ENCODE results near the gene CEACAM16.
A peak's percentile ranks its signal among the peaks of the same experiment; 100 is the strongest.
"Not testable (repeated sequence)": the region's sequence is repeated elsewhere in the genome, so short reads cannot be mapped to it uniquely, and the experiment has no call there.

Gene CEACAM16

DNA sequence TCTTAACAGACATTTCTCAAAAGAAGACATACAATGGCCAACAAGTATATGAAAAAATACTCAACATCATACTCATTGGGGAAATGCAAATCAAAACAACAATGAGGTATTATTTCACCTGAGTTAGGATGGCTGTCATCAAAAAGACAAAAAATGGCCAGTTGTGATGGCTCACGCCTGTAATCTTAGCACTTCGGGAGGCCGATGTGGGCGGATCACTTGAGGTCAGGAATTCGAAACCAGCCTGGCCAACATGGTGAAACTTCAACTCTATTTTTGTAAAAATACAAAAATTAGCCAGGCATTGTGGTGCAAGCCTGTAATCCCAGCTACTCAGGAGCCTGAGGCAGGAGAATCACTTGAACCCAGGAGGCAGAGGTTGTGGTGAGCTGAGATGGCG, 22.0 kb downstream of the CEACAM16 start:
- H3K4me3 ChIP-seq (ENCODE audit: low read depth, low read length) = no peak overlapping the region
- no peak for TF ChIP-seq CTCF (IDR thresholded peaks at IDR 0.05; ENCODE audit: control insufficient read depth, extremely low read depth, insufficient read depth)
- no peak for DNase-seq (ENCODE audit: low read depth)

- DNase-seq (ENCODE audit: low read depth); H3K4me3 ChIP-seq (ENCODE audit: low read depth, low read length): not testable (repeated sequence)
These were observed 22.4 kb downstream of the CEACAM16 start for GRCh38 chr19:44721369-44721768.

- no peak for TF ChIP-seq CTCF (IDR thresholded peaks at IDR 0.05; ENCODE audit: control insufficient read depth, extremely low read depth, insufficient read depth)
- DNase-seq (ENCODE audit: low read depth) = no peak
- H3K4me3 ChIP-seq (ENCODE audit: low read depth, low read length) = no peak overlapping the region
These were observed 23.5 kb downstream of the CEACAM16 start for GRCh38 chr19:44722131-44723121.

DNA sequence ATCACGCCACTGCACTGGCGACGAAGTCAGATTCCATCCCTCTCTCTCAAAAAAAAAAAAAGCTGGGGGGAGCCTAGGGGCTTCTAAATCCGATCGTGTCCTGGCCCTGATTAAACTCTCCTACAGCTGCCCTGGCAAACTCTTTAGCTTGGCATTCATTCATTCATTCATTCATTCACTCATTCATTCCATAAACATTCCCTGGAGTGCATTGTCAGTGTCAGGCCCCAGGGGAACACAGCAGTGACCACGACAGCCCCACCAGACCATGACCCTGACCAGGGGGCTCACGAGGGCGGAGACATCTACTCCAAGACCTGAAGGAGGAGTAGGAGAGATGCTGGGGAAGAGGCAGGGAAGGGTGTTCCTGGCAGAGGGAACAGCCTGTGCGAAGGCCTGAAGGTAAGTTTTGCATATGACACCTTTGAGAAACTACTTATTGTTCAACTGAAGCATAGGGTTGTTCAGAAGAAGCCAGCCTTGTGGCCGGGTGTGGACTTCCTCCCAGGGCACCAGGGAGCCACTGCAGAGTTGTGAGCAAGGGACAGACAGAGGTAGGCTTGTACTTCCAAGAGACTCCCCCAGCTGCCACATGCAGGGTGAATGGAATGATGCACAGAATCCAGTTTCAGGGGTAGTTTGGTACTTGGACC, 24.5 kb downstream of the CEACAM16 start:
- no peak overlapping the region for H3K4me3 ChIP-seq (ENCODE audit: low read depth, low read length)
- TF ChIP-seq CTCF (IDR thresholded peaks at IDR 0.05; ENCODE audit: control insufficient read depth, extremely low read depth, insufficient read depth) = no peak
- no peak for DNase-seq (ENCODE audit: low read depth)

GRCh38 chr19:44723952-44724319, 25.0 kb downstream of the CEACAM16 start:
- DNase-seq (ENCODE audit: low read depth) = no peak
- TF ChIP-seq CTCF (IDR thresholded peaks at IDR 0.05; ENCODE audit: control insufficient read depth, extremely low read depth, insufficient read depth) = peak; percentile 72
- no peak overlapping the region for H3K4me3 ChIP-seq (ENCODE audit: low read depth, low read length)

GRCh38 chr19:44725251-44725650, 26.3 kb downstream of the CEACAM16 start:
- H3K4me3 ChIP-seq (ENCODE audit: low read depth, low read length) = no peak overlapping the region
- TF ChIP-seq CTCF (IDR thresholded peaks at IDR 0.05; ENCODE audit: control insufficient read depth, extremely low read depth, insufficient read depth) = no peak
- DNase-seq (ENCODE audit: low read depth) = no peak

- DNase-seq (ENCODE audit: low read depth) = no peak
- H3K4me3 ChIP-seq (ENCODE audit: low read depth, low read length) = no peak overlapping the region
- no peak for TF ChIP-seq CTCF (IDR thresholded peaks at IDR 0.05; ENCODE audit: control insufficient read depth, extremely low read depth, insufficient read depth)
These were observed 26.7 kb downstream of the CEACAM16 start for GRCh38 chr19:44725684-44726083.
